ENCODE measurements around the gene SAT2. TPM values are rescaled to one million over a fixed set of nuclear protein-coding genes. Genes with fewer than 3 reads are reported as not detected.
A peak's percentile ranks its signal among the peaks of the same experiment; 100 is the strongest.

The SAT2 gene
- total and polyA plus RNA-seq, 2 of the 13 experiments (the other 11 are each of a cell fraction or from before 2014, with no cell fraction given), result 37.6 to 93.7 TPM

GRCh38 chr17:7583253-7584109 is 44.1 kb downstream of the SAT2 start, which contains the start of gene MPDU1 (continued):
- TF ChIP-seq FOXO1 (CRISPR knock-in tag; IDR thresholded peaks at IDR 0.05), result 0 out of 2 replicates have a peak, but pooled peaks have one; percentile 21
- TF ChIP-seq ZNF788 (CRISPR knock-in tag; IDR thresholded peaks at IDR 0.05; ENCODE audit: borderline replicate concordance), result peak; percentile 45; the same call in 1 of the 2 replicates
- 0 out of 2 replicates have a peak, but pooled peaks have one; percentile 26 for TF ChIP-seq PITX1 (CRISPR knock-in tag; IDR thresholded peaks at IDR 0.05)
- TF ChIP-seq ZMYM3 (CRISPR knock-in tag; IDR thresholded peaks at IDR 0.05), result no peak
- TF ChIP-seq PTBP1 (IDR thresholded peaks at IDR 0.05; ENCODE audit: low read depth, low read length, poor library complexity, severe bottlenecking), result no peak
- peak; percentile 60 for TF ChIP-seq ZBTB14 (CRISPR knock-in tag; IDR thresholded peaks at IDR 0.05)
- TF ChIP-seq UBTF (CRISPR knock-in tag; IDR thresholded peaks at IDR 0.05), result peak; percentile 65
- TF ChIP-seq TAF15 (IDR thresholded peaks at IDR 0.05; ENCODE audit: low read depth, low read length, poor library complexity, severe bottlenecking), result no peak
- TF ChIP-seq MTF2 (CRISPR knock-in tag; IDR thresholded peaks at IDR 0.05; ENCODE audit: borderline replicate concordance), result no peak; the same call in 1 of the 2 replicates
- peak; percentile 63; the same call in 1 of the 2 replicates for TF ChIP-seq ZNF205 (CRISPR knock-in tag; IDR thresholded peaks at IDR 0.05)
- 0 out of 2 replicates have a peak, but pooled peaks have one; percentile 31 for TF ChIP-seq ZNF644 (CRISPR knock-in tag; IDR thresholded peaks at IDR 0.05; ENCODE audit: low read depth)
- no peak for TF ChIP-seq ZKSCAN5 (CRISPR knock-in tag; IDR thresholded peaks at IDR 0.05)
- peak; percentile 60; the same call in 1 of the 2 replicates for TF ChIP-seq ZMYM4 (CRISPR knock-in tag; IDR thresholded peaks at IDR 0.05)
- TF ChIP-seq HNRNPLL (IDR thresholded peaks at IDR 0.05; ENCODE audit: low read depth, low read length, poor library complexity, severe bottlenecking), result peak; percentile 83
- TF ChIP-seq GATAD1 (CRISPR knock-in tag; IDR thresholded peaks at IDR 0.05), result peak; percentile 95
- no peak for TF ChIP-seq BHLHE40 (IDR thresholded peaks at IDR 0.05; ENCODE audit: low read length)
- 0 out of 2 replicates have a peak, but pooled peaks have one; percentile 4 for TF ChIP-seq MLX (CRISPR knock-in tag; IDR thresholded peaks at IDR 0.05)
- no peak for TF ChIP-seq ZSCAN20 (CRISPR knock-in tag; IDR thresholded peaks at IDR 0.05; ENCODE audit: borderline replicate concordance)
- TF ChIP-seq RARG (CRISPR knock-in tag; IDR thresholded peaks at IDR 0.05; ENCODE audit: low read depth), result no peak
- TF ChIP-seq NFRKB (IDR thresholded peaks at IDR 0.05), result peak; percentile 98
- peak; percentile 66; the same call in 1 of the 2 replicates for TF ChIP-seq NR2C2 (CRISPR knock-in tag; IDR thresholded peaks at IDR 0.05; ENCODE audit: borderline replicate concordance)
- no peak for TF ChIP-seq ZNF329 (CRISPR knock-in tag; IDR thresholded peaks at IDR 0.05; ENCODE audit: low read depth)
- peak; percentile 76; the same call in 1 of the 2 replicates for TF ChIP-seq RNF2 (conservative IDR thresholded peaks at IDR 0.05; ENCODE audit: low read depth)
- TF ChIP-seq ZNF770 (CRISPR knock-in tag; IDR thresholded peaks at IDR 0.05), result 0 out of 2 replicates have a peak, but pooled peaks have one; percentile 7

Data from HepG2 (cell line).